SK-N-SH treated with all-trans-retinoic acid at 6 μM for 48 hours (cell line): ENCODE measurements around the gene ILKAP.

ENCODE experiments used
- GLIS3 ChIP-seq: fragments of 250-450 bp; sonication (Bioruptor Pico); IDR thresholded peaks from 2 replicates; pipeline ENCODE4 v1.5.0; 2020; ENCODE audit warnings: mild to moderate bottlenecking, moderate library complexity
- PATZ1 ChIP-seq: fragments of 250-450 bp; sonication (Bioruptor Pico); IDR thresholded peaks from 2 replicates; pipeline ENCODE4 v1.8.0; 2020; ENCODE audit warnings: mild to moderate bottlenecking, moderate library complexity, borderline replicate concordance
- POU6F1 ChIP-seq: fragments of 250-450 bp; sonication (Bioruptor Pico); IDR thresholded peaks from 2 replicates; pipeline ENCODE4 v1.8.0; 2021; ENCODE audit warnings: low read depth, mild to moderate bottlenecking, moderate library complexity, borderline replicate concordance
- RARB ChIP-seq: fragments of 250-450 bp; sonication (Bioruptor Pico); IDR thresholded peaks from 2 replicates; pipeline ENCODE4 v1.8.0; 2021; ENCODE audit warnings: mild to moderate bottlenecking, moderate library complexity
- TOX ChIP-seq: fragments of 250-450 bp; sonication (Bioruptor Pico); IDR thresholded peaks from 2 replicates; pipeline ENCODE4 v1.8.0; 2021; ENCODE audit warnings: mild to moderate bottlenecking, moderate library complexity, borderline replicate concordance
- ZFP3 ChIP-seq: fragments of 250-450 bp; sonication (Bioruptor Pico); IDR thresholded peaks from 2 replicates; pipeline ENCODE4 v1.5.0; 2020; ENCODE audit warnings: mild to moderate bottlenecking, moderate library complexity
- ZFP30 ChIP-seq: fragments of 450-650 bp; formaldehyde crosslinking; IDR thresholded peaks from 2 replicates; pipeline ENCODE4 v1.5.0; 2022; ENCODE audit warnings: mild to moderate bottlenecking, moderate library complexity
- ZNF565 ChIP-seq: fragments of 450-650 bp; formaldehyde crosslinking; conservative IDR thresholded peaks from 2 replicates; pipeline ENCODE4 v1.5.0; 2020; ENCODE audit warnings: low read depth, mild to moderate bottlenecking, moderate library complexity

- TF ChIP-seq POU6F1 (no peak), TOX (CRISPR knock-in tag) (no peak), ZFP3 (no peak), GLIS3 (CRISPR knock-in tag) (no peak), RARB (CRISPR knock-in tag) (no peak), PATZ1 (CRISPR knock-in tag) (no peak), ZNF565 (CRISPR knock-in tag) (no peak), ZFP30 (CRISPR knock-in tag) (no peak)
Observed at GRCh38 chr2:238154570-238154969, 48.9 kb downstream of the ILKAP start.
